Skeletal muscle tissue (tissue), 4 donors: Measurements from ENCODE around the gene MYCL. TPM values are rescaled to one million over a fixed set of nuclear protein-coding genes. Genes with fewer than 3 reads are reported as not detected.
"Not testable (repeated sequence)": the region's sequence is repeated elsewhere in the genome, so short reads cannot be mapped to it uniquely, and the experiment has no call there.

Experiments used
- H3K27ac ChIP-seq: one replicate; pipeline ENCODE4 v1.7.0; 2013; ENCODE audit warnings: mild to moderate bottlenecking, low read depth, low read length, inconsistent platforms
- H3K27me3 ChIP-seq, 3 donors: one replicate each; pipeline ENCODE4 v1.7.0; 2013; ENCODE audit warnings: low read length in 3 of 3; ENCODE audit not compliant: control insufficient read depth in 3 of 3, insufficient read depth in 3 of 3
- H3K36me3 ChIP-seq, 3 donors: one replicate each; pipeline ENCODE4 v1.7.0; 2013; ENCODE audit warnings: low read length in 3 of 3; ENCODE audit not compliant: control insufficient read depth in 3 of 3, insufficient read depth in 3 of 3
- H3K4me1 ChIP-seq, 3 donors: one replicate each; pipeline ENCODE4 v1.7.0; 2013; ENCODE audit warnings: low read length in 3 of 3, mild to moderate bottlenecking in 3 of 3; ENCODE audit not compliant: control insufficient read depth in 3 of 3, insufficient read depth in 3 of 3
- H3K4me3 ChIP-seq, 3 donors: one replicate each; pipeline ENCODE4 v1.7.0; 2013; ENCODE audit warnings: low read length in 3 of 3
- H3K9ac ChIP-seq, 3 donors: one replicate each; pipeline ENCODE4 v1.7.0; 2013; ENCODE audit warnings: low read length in 3 of 3, mild to moderate bottlenecking in 3 of 3, moderate library complexity in 2 of 3, low read depth in 1 of 3
- H3K9me3 ChIP-seq, 3 donors: one replicate each; pipeline ENCODE4 v1.7.0; 2013; ENCODE audit warnings: low read length in 3 of 3; ENCODE audit not compliant: control insufficient read depth in 3 of 3
- total RNA-seq: library from RNA; depleted of rRNA; stranded (reverse); fragments of >200 nt; gene quantifications from one replicate; pipeline ENCODE4 v1.2.3, GENCODE V29; 2014
- donor health status: Osteomylitis.

The MYCL gene
- total RNA-seq, 1 donor from 2014 or later = 1.0 TPM

- Histone ChIP-seq H3K27ac (no peak overlapping the region), H3K36me3 (no peaks in the 10 kb centered on the region), H3K9ac (no peak overlapping the region), H3K27me3 (peaks cover 0 to 9% (median 7%) of the 10 kb centered on the region in 3 donors), H3K9me3 (no peaks in the 10 kb centered on the region), H3K4me3 (no peak overlapping the region), H3K4me1 (no peaks in the 10 kb centered on the region)
These were observed 17.8 kb upstream of the MYCL start for GRCh38 chr1:39919545-39919944.

- no peak overlapping the region for H3K4me3 ChIP-seq
- H3K27ac ChIP-seq = no peak overlapping the region
- H3K4me1 ChIP-seq = no peaks in the 10 kb centered on the region
- no peak overlapping the region for H3K9ac ChIP-seq
- no peaks in the 10 kb centered on the region for H3K9me3 ChIP-seq
- no peaks in the 10 kb centered on the region for H3K36me3 ChIP-seq
- H3K27me3 ChIP-seq = peaks cover 0 to 9% (median 7%) of the 10 kb centered on the region in 3 donors
These were observed 16.1 kb upstream of the MYCL start for GRCh38 chr1:39917825-39918224.

GRCh38 chr1:39915499-39916129, 13.9 kb upstream of the MYCL start:
- Histone ChIP-seq H3K4me3 (no peak overlapping the region), H3K9ac (no peak overlapping the region), H3K27ac (no peak overlapping the region), H3K27me3 (no peaks in the 10 kb centered on the region), H3K9me3 (no peaks in the 10 kb centered on the region), H3K4me1 (no peaks in the 10 kb centered on the region), H3K36me3 (no peaks in the 10 kb centered on the region)

- H3K27me3 ChIP-seq, H3K9ac ChIP-seq, H3K4me3 ChIP-seq, H3K27ac ChIP-seq, H3K4me1 ChIP-seq, H3K36me3 ChIP-seq, H3K9me3 ChIP-seq: not testable (repeated sequence)
These were observed 11.4 kb upstream of the MYCL start for GRCh38 chr1:39913136-39913535.

- no peaks in the 10 kb centered on the region for H3K4me1 ChIP-seq
- H3K4me3 ChIP-seq = no peak overlapping the region
- no peaks in the 10 kb centered on the region for H3K36me3 ChIP-seq
- H3K9ac ChIP-seq = no peak overlapping the region
- H3K27ac ChIP-seq = no peak overlapping the region
- peaks cover 0 to 3% (median 0%) of the 10 kb centered on the region in 3 donors for H3K9me3 ChIP-seq
- no peaks in the 10 kb centered on the region for H3K27me3 ChIP-seq
These were observed 8.5 kb upstream of the MYCL start for GRCh38 chr1:39910263-39910662.

- peaks cover 0 to under 1% (median 0%) of the 10 kb centered on the region in 3 donors for H3K27me3 ChIP-seq
- no peaks in the 10 kb centered on the region for H3K36me3 ChIP-seq
These were observed 6.8 kb upstream of the MYCL start for GRCh38 chr1:39908534-39908933.

GRCh38 chr1:39907528-39908453, 6.1 kb upstream of the MYCL start:
- H3K27ac ChIP-seq = no peak overlapping the region
- no peaks in the 10 kb centered on the region for H3K4me1 ChIP-seq
- H3K27me3 ChIP-seq = peaks cover 0 to 5% (median 4%) of the 10 kb centered on the region in 3 donors
- no peak overlapping the region for H3K9ac ChIP-seq
- no peak overlapping the region for H3K4me3 ChIP-seq
- H3K36me3 ChIP-seq = no peaks in the 10 kb centered on the region
- peaks cover 0 to 3% (median 0%) of the 10 kb centered on the region in 3 donors for H3K9me3 ChIP-seq

More at GRCh38 chr1:39908534-39908933, 6.8 kb upstream of the MYCL start:
- H3K4me1 ChIP-seq = no peaks in the 10 kb centered on the region
- no peak overlapping the region for H3K4me3 ChIP-seq
- H3K9ac ChIP-seq = no peak overlapping the region
- H3K9me3 ChIP-seq = peaks cover 0 to 3% (median 0%) of the 10 kb centered on the region in 3 donors
- no peak overlapping the region for H3K27ac ChIP-seq

- Histone ChIP-seq H3K4me3 (no peak overlapping the region), H3K36me3 (no peaks in the 10 kb centered on the region), H3K9me3 (peaks cover 0 to 3% (median 0%) of the 10 kb centered on the region in 3 donors), H3K27me3 (peaks cover 5 to 18% (median 10%) of the 10 kb centered on the region in 3 donors), H3K27ac (no peak overlapping the region), H3K9ac (no peak overlapping the region), H3K4me1 (peaks cover 3 to 16% (median 12%) of the 10 kb centered on the region in 3 donors)
These were observed 3.5 kb upstream of the MYCL start for GRCh38 chr1:39905172-39905571.

GRCh38 chr1:39902460-39902807, 717 bp upstream of the MYCL start:
- Histone ChIP-seq H3K4me1 (peaks cover 3 to 16% (median 12%) of the 10 kb centered on the region in 3 donors), H3K4me3 (peak overlapping the region; percentile 63 to 77 (median 67)), H3K9me3 (no peaks in the 10 kb centered on the region), H3K27me3 (peaks cover 13 to 23% (median 21%) of the 10 kb centered on the region in 3 donors), H3K27ac (no peak overlapping the region), H3K36me3 (no peaks in the 10 kb centered on the region), H3K9ac (peak overlapping the region in 2 of 3 donors; percentile 36 to 79)

GRCh38 chr1:39901464-39901713, 328 bp downstream of the MYCL start:
- peaks cover 3 to 16% (median 12%) of the 10 kb centered on the region in 3 donors for H3K4me1 ChIP-seq
- no peaks in the 10 kb centered on the region for H3K36me3 ChIP-seq
- H3K9me3 ChIP-seq = no peaks in the 10 kb centered on the region
- peak overlapping the region; percentile 51 to 77 (median 67) for H3K4me3 ChIP-seq
- peak overlapping the region; percentile 51 to 79 (median 60) for H3K9ac ChIP-seq
- H3K27ac ChIP-seq = no peak overlapping the region
- H3K27me3 ChIP-seq = peaks cover 13 to 23% (median 21%) of the 10 kb centered on the region in 3 donors
